Stimulated activated CD4-positive, alpha-beta T cell treated with anti-CD3 and anti-CD28 coated beads, Interleukin-15, amount 100 ng/mL, for 24 hours (primary cell): Measurements from ENCODE around the gene TRIP12.
"Not testable (repeated sequence)": the region's sequence is repeated elsewhere in the genome, so short reads cannot be mapped to it uniquely, and the experiment has no call there.

Source experiments
- DNase-seq: peaks from one replicate; pipeline ENCODE4 v3.0.0-alpha.2; 2020

The TRIP12 gene

GRCh38 chr2:229917793-229918192 is 4.0 kb downstream of the TRIP12 start:
- DNase-seq = no peak

- DNase-seq = no peak
Observed at GRCh38 chr2:229914171-229914570, 7.6 kb downstream of the TRIP12 start.

GRCh38 chr2:229910832-229911412 is 10.9 kb downstream of the TRIP12 start:
- DNase-seq = no peak

GRCh38 chr2:229910147-229910831 is 11.5 kb downstream of the TRIP12 start:
- DNase-seq = no peak

- no peak for DNase-seq
Observed at GRCh38 chr2:229909090-229909489, 12.7 kb downstream of the TRIP12 start.

- DNase-seq = no peak
Observed at GRCh38 chr2:229905601-229906000, 16.2 kb downstream of the TRIP12 start.

GRCh38 chr2:229903037-229903436 is 18.8 kb downstream of the TRIP12 start:
- DNase-seq = no peak

GRCh38 chr2:229901819-229902218 is 20.0 kb downstream of the TRIP12 start:
- DNase-seq = no peak

GRCh38 chr2:229900514-229900913 is 21.3 kb downstream of the TRIP12 start:
- DNase-seq = not testable (repeated sequence)

- DNase-seq = no peak
Observed at GRCh38 chr2:229900012-229900411, 21.8 kb downstream of the TRIP12 start.

GRCh38 chr2:229899604-229900003 is 22.2 kb downstream of the TRIP12 start:
- DNase-seq = no peak

GRCh38 chr2:229896857-229897256 is 25.0 kb downstream of the TRIP12 start:
- DNase-seq = no peak

- no peak for DNase-seq
Observed at GRCh38 chr2:229889023-229889422, 32.8 kb downstream of the TRIP12 start.

- no peak for DNase-seq
Observed at GRCh38 chr2:229888031-229888430, 33.8 kb downstream of the TRIP12 start.

GRCh38 chr2:229887441-229887840 is 34.4 kb downstream of the TRIP12 start:
- no peak for DNase-seq

- DNase-seq = no peak
Observed at GRCh38 chr2:229884775-229885699, 36.8 kb downstream of the TRIP12 start.

- DNase-seq = no peak
Observed at GRCh38 chr2:229882583-229882982, 39.2 kb downstream of the TRIP12 start.

- DNase-seq = no peak
Observed at GRCh38 chr2:229880892-229881586, 40.8 kb downstream of the TRIP12 start.

- no peak for DNase-seq
Observed at GRCh38 chr2:229879191-229879950, 42.4 kb downstream of the TRIP12 start.

GRCh38 chr2:229875549-229875948 is 46.3 kb downstream of the TRIP12 start:
- no peak for DNase-seq

GRCh38 chr2:229874647-229875046 is 47.2 kb downstream of the TRIP12 start:
- no peak for DNase-seq

GRCh38 chr2:229873123-229873581 is 48.7 kb downstream of the TRIP12 start:
- DNase-seq = no peak
